Activated T-cell treated with anti-CD3 and anti-CD28 coated beads, Interleukin-2, amount 50 U/mL, for 24 hours (primary cell): ENCODE results near the gene TNFRSF21.

Experiments used
- DNase-seq: peaks from one replicate; pipeline ENCODE4 v3.0.0-alpha.2; 2020
- H3K27ac Mint-ChIP-seq: 2 replicates; pipeline ENCODE4 v1.8.0; 2020; ENCODE audit warnings: mild to moderate bottlenecking, mixed read lengths
- H3K27me3 Mint-ChIP-seq: 2 replicates; pipeline ENCODE4 v1.8.0; 2020; ENCODE audit warnings: mixed read lengths
- H3K36me3 Mint-ChIP-seq: 2 replicates; pipeline ENCODE4 v1.8.0; 2020; ENCODE audit warnings: low read depth, mixed read lengths
- H3K4me1 Mint-ChIP-seq: 2 replicates; pipeline ENCODE4 v1.8.0; 2020; ENCODE audit warnings: low read depth, mixed read lengths
- H3K4me3 Mint-ChIP-seq: 2 replicates; pipeline ENCODE4 v1.8.0; 2020; ENCODE audit warnings: mild to moderate bottlenecking, moderate library complexity, mixed read lengths
- H3K9me3 Mint-ChIP-seq: 2 replicates; pipeline ENCODE4 v1.8.0; 2020; ENCODE audit warnings: mixed read lengths

Gene TNFRSF21

GRCh38 chr6:47308198-47308517 lies 1.5 kb downstream of the TNFRSF21 start:
- no peak overlapping the region for H3K27ac Mint-ChIP-seq
- no peaks in the 10 kb centered on the region for H3K36me3 Mint-ChIP-seq
- no peak for DNase-seq
- peaks cover 78% of the 10 kb centered on the region for H3K27me3 Mint-ChIP-seq
- H3K9me3 Mint-ChIP-seq, result no peaks in the 10 kb centered on the region
- peaks cover 14% of the 10 kb centered on the region for H3K4me1 Mint-ChIP-seq
- peak overlapping the region; percentile 72 for H3K4me3 Mint-ChIP-seq

GRCh38 chr6:47307362-47308197 lies 2.1 kb downstream of the TNFRSF21 start:
- Mint-ChIP-seq H3K27me3 (peaks cover 74% of the 10 kb centered on the region), H3K36me3 (no peaks in the 10 kb centered on the region), H3K4me3 (peak overlapping the region; percentile 72), H3K27ac (no peak overlapping the region), H3K9me3 (no peaks in the 10 kb centered on the region), H3K4me1 (peaks cover 14% of the 10 kb centered on the region)
- DNase-seq, result no peak

GRCh38 chr6:47306887-47307286 lies 2.8 kb downstream of the TNFRSF21 start:
- Mint-ChIP-seq H3K4me3 (no peak overlapping the region), H3K27ac (no peak overlapping the region), H3K27me3 (peaks cover 75% of the 10 kb centered on the region), H3K36me3 (no peaks in the 10 kb centered on the region), H3K4me1 (peaks cover 17% of the 10 kb centered on the region), H3K9me3 (no peaks in the 10 kb centered on the region)
- DNase-seq, result no peak

GRCh38 chr6:47303861-47304260 lies 5.8 kb downstream of the TNFRSF21 start:
- no peak for DNase-seq
- peaks cover 13% of the 10 kb centered on the region for H3K4me1 Mint-ChIP-seq
- H3K36me3 Mint-ChIP-seq, result no peaks in the 10 kb centered on the region
- H3K9me3 Mint-ChIP-seq, result no peaks in the 10 kb centered on the region
- no peak overlapping the region for H3K27ac Mint-ChIP-seq
- peaks cover 64% of the 10 kb centered on the region for H3K27me3 Mint-ChIP-seq
- no peak overlapping the region for H3K4me3 Mint-ChIP-seq

GRCh38 chr6:47303342-47303741 lies 6.4 kb downstream of the TNFRSF21 start:
- DNase-seq, result no peak
- H3K36me3 Mint-ChIP-seq, result no peaks in the 10 kb centered on the region

GRCh38 chr6:47302043-47302442 lies 7.7 kb downstream of the TNFRSF21 start:
- no peak for DNase-seq
- H3K9me3 Mint-ChIP-seq, result no peaks in the 10 kb centered on the region
- H3K4me1 Mint-ChIP-seq, result peaks cover 7% of the 10 kb centered on the region
- H3K27ac Mint-ChIP-seq, result no peak overlapping the region
- peaks cover 49% of the 10 kb centered on the region for H3K27me3 Mint-ChIP-seq
- no peaks in the 10 kb centered on the region for H3K36me3 Mint-ChIP-seq
- H3K4me3 Mint-ChIP-seq, result no peak overlapping the region

More at GRCh38 chr6:47303342-47303741, 6.4 kb downstream of the TNFRSF21 start:
- Mint-ChIP-seq H3K4me3 (no peak overlapping the region), H3K27me3 (peaks cover 62% of the 10 kb centered on the region), H3K4me1 (peaks cover 11% of the 10 kb centered on the region), H3K27ac (no peak overlapping the region), H3K9me3 (no peaks in the 10 kb centered on the region)

- DNase-seq, result no peak
- Mint-ChIP-seq H3K27ac (no peak overlapping the region), H3K36me3 (no peaks in the 10 kb centered on the region), H3K27me3 (peaks cover 45% of the 10 kb centered on the region), H3K9me3 (no peaks in the 10 kb centered on the region), H3K4me3 (no peak overlapping the region), H3K4me1 (peaks cover 7% of the 10 kb centered on the region)
Observed at GRCh38 chr6:47301441-47301840, 8.3 kb downstream of the TNFRSF21 start.

- peaks cover 38% of the 10 kb centered on the region for H3K27me3 Mint-ChIP-seq
- no peaks in the 10 kb centered on the region for H3K9me3 Mint-ChIP-seq
- H3K4me1 Mint-ChIP-seq, result peaks cover 7% of the 10 kb centered on the region
- no peak overlapping the region for H3K4me3 Mint-ChIP-seq
- DNase-seq, result no peak
- H3K36me3 Mint-ChIP-seq, result no peaks in the 10 kb centered on the region
- no peak overlapping the region for H3K27ac Mint-ChIP-seq
Observed at GRCh38 chr6:47300417-47300816, 9.3 kb downstream of the TNFRSF21 start.

GRCh38 chr6:47299965-47300364 lies 9.7 kb downstream of the TNFRSF21 start:
- H3K4me3 Mint-ChIP-seq, result no peak overlapping the region
- no peaks in the 10 kb centered on the region for H3K36me3 Mint-ChIP-seq
- no peak overlapping the region for H3K27ac Mint-ChIP-seq
- DNase-seq, result no peak
- peaks cover 7% of the 10 kb centered on the region for H3K4me1 Mint-ChIP-seq
- H3K27me3 Mint-ChIP-seq, result peaks cover 34% of the 10 kb centered on the region
- H3K9me3 Mint-ChIP-seq, result no peaks in the 10 kb centered on the region

GRCh38 chr6:47298475-47298874 lies 11.2 kb downstream of the TNFRSF21 start:
- no peak overlapping the region for H3K4me3 Mint-ChIP-seq
- no peak overlapping the region for H3K27ac Mint-ChIP-seq
- DNase-seq, result no peak

GRCh38 chr6:47294990-47295389 lies 14.7 kb downstream of the TNFRSF21 start:
- peaks cover 9% of the 10 kb centered on the region for H3K27me3 Mint-ChIP-seq
- H3K9me3 Mint-ChIP-seq, result peaks cover 4% of the 10 kb centered on the region
- H3K4me1 Mint-ChIP-seq, result no peaks in the 10 kb centered on the region
- H3K27ac Mint-ChIP-seq, result no peak overlapping the region
- H3K36me3 Mint-ChIP-seq, result no peaks in the 10 kb centered on the region
- DNase-seq, result no peak
- H3K4me3 Mint-ChIP-seq, result no peak overlapping the region

More at GRCh38 chr6:47298475-47298874, 11.2 kb downstream of the TNFRSF21 start:
- Mint-ChIP-seq H3K27me3 (peaks cover 26% of the 10 kb centered on the region), H3K4me1 (peaks cover 6% of the 10 kb centered on the region), H3K36me3 (no peaks in the 10 kb centered on the region), H3K9me3 (no peaks in the 10 kb centered on the region)

- Mint-ChIP-seq H3K4me1 (no peaks in the 10 kb centered on the region), H3K4me3 (no peak overlapping the region), H3K36me3 (no peaks in the 10 kb centered on the region), H3K9me3 (peaks cover 4% of the 10 kb centered on the region), H3K27ac (no peak overlapping the region), H3K27me3 (peaks cover 6% of the 10 kb centered on the region)
- no peak for DNase-seq
Observed at GRCh38 chr6:47292944-47293343, 16.8 kb downstream of the TNFRSF21 start.

- no peaks in the 10 kb centered on the region for H3K36me3 Mint-ChIP-seq
- peaks cover 6% of the 10 kb centered on the region for H3K27me3 Mint-ChIP-seq
- DNase-seq, result no peak
- no peaks in the 10 kb centered on the region for H3K4me1 Mint-ChIP-seq
- no peak overlapping the region for H3K4me3 Mint-ChIP-seq
- no peak overlapping the region for H3K27ac Mint-ChIP-seq
- peaks cover 4% of the 10 kb centered on the region for H3K9me3 Mint-ChIP-seq
Observed at GRCh38 chr6:47292027-47292426, 17.7 kb downstream of the TNFRSF21 start.

- peaks cover 8% of the 10 kb centered on the region for H3K27me3 Mint-ChIP-seq
- no peaks in the 10 kb centered on the region for H3K36me3 Mint-ChIP-seq
- no peaks in the 10 kb centered on the region for H3K4me1 Mint-ChIP-seq
- peaks cover 4% of the 10 kb centered on the region for H3K9me3 Mint-ChIP-seq
- H3K4me3 Mint-ChIP-seq, result no peak overlapping the region
- DNase-seq, result no peak
- no peak overlapping the region for H3K27ac Mint-ChIP-seq
Observed at GRCh38 chr6:47290124-47290834, 19.4 kb downstream of the TNFRSF21 start.
